HepG2 (cell line): Measurements from ENCODE around the gene NT5C. TPM values are rescaled to one million over a fixed set of nuclear protein-coding genes. Genes with fewer than 3 reads are reported as not detected.
A peak's percentile ranks its signal among the peaks of the same experiment; 100 is the strongest.

Experiments
- HOXD1 ChIP-seq: sonication (generic); formaldehyde crosslinking; IDR thresholded peaks from 2 replicates; pipeline ENCODE4 v1.5.0; 2020; ENCODE audit warnings: missing genetic modification reagents
- MEIS2 ChIP-seq: sonication (generic); formaldehyde crosslinking; IDR thresholded peaks from 2 replicates; pipeline ENCODE4 v1.9.0; 2021; ENCODE audit warnings: mild to moderate bottlenecking, missing genetic modification reagents
- MIER3 ChIP-seq: IDR thresholded peaks from 2 replicates; pipeline ENCODE4 v1.6.1; 2016; ENCODE audit warnings: missing compliant biosample characterization, borderline replicate concordance
- NFRKB ChIP-seq: fragments of 450-650 bp; IDR thresholded peaks from 2 replicates; pipeline ENCODE4 v1.6.1; 2017
- RAD51 ChIP-seq: fragments of 450-650 bp; IDR thresholded peaks from 2 replicates; pipeline ENCODE4 v1.6.1; 2016; ENCODE audit warnings: borderline replicate concordance
- SIX4 ChIP-seq: sonication (generic); formaldehyde crosslinking; IDR thresholded peaks from 2 replicates; pipeline ENCODE4 v1.4.0; 2020; ENCODE audit warnings: missing genetic modification reagents
- SRF ChIP-seq: IDR thresholded peaks from 2 replicates; pipeline ENCODE4 v1.6.1; 2011; ENCODE audit warnings: mild to moderate bottlenecking, low read depth, low read length, moderate library complexity
- ZNF337 ChIP-seq: sonication (generic); formaldehyde crosslinking; IDR thresholded peaks from 2 replicates; pipeline ENCODE4 v1.5.1; 2020; ENCODE audit warnings: missing genetic modification reagents, low read depth, mild to moderate bottlenecking, borderline replicate concordance
- polyA plus RNA-seq, 8 experiments: library from polyadenylated mRNA; depleted of rRNA in 3 of 8; stranded (reverse) in 7 of 8; unstranded in 1 of 8; fragments of >200 nt; fragmentation: Illumina TruSeq in 4 of 8; extraction: Trizol in 4 of 8; gene quantifications; 2 replicates each; pipeline versions ENCODE4 v1.2.1 to v1.2.3, GENCODE V29; 2011 to 2016; ENCODE audit warnings: low read depth in 4 of 8, missing spikeins in 1 of 8, mixed read lengths in 1 of 8; ENCODE audit not compliant: insufficient read depth in 1 of 8
- total RNA-seq, 5 experiments: library from RNA; depleted of rRNA; stranded (reverse); fragments of >200 nt; fragmentation: Illumina TruSeq; extraction: Trizol; gene quantifications; 2 replicates each; pipeline ENCODE4 v1.2.3, GENCODE V29; 2016; ENCODE audit warnings: low read depth in 1 of 5
- TF ChIP-seq, protein P1 (sequence below): sonication (generic); formaldehyde crosslinking; conservative IDR thresholded peaks from 2 replicates; pipeline ENCODE4 v1.4.0; 2020; ENCODE audit warnings: missing genetic modification reagents
- TF ChIP-seq, protein P2 (sequence below): sonication (generic); formaldehyde crosslinking; IDR thresholded peaks from 2 replicates; pipeline ENCODE4 v1.8.1; 2023; ENCODE audit warnings: mild to moderate bottlenecking, missing genetic modification reagents, borderline replicate concordance
- TF ChIP-seq, protein P3 (sequence below): sonication (generic); formaldehyde crosslinking; IDR thresholded peaks from 2 replicates; pipeline ENCODE4 v1.8.1; 2023; ENCODE audit warnings: mild to moderate bottlenecking, missing genetic modification reagents
- TF ChIP-seq, protein P4 (sequence below): sonication (generic); formaldehyde crosslinking; IDR thresholded peaks from 2 replicates; pipeline ENCODE4 v1.5.1; 2020; ENCODE audit warnings: mild to moderate bottlenecking, missing genetic modification reagents, borderline replicate concordance
- TF ChIP-seq, protein P5 (sequence below): sonication (generic); formaldehyde crosslinking; IDR thresholded peaks from 2 replicates; pipeline ENCODE4 v1.5.0; 2020; ENCODE audit warnings: mild to moderate bottlenecking, missing genetic modification reagents

Gene NT5C
- total and polyA plus RNA-seq, 2 of the 13 experiments (the other 11 are each of a cell fraction or from before 2014, with no cell fraction given), result 42.8 to 48.6 TPM

DNA sequence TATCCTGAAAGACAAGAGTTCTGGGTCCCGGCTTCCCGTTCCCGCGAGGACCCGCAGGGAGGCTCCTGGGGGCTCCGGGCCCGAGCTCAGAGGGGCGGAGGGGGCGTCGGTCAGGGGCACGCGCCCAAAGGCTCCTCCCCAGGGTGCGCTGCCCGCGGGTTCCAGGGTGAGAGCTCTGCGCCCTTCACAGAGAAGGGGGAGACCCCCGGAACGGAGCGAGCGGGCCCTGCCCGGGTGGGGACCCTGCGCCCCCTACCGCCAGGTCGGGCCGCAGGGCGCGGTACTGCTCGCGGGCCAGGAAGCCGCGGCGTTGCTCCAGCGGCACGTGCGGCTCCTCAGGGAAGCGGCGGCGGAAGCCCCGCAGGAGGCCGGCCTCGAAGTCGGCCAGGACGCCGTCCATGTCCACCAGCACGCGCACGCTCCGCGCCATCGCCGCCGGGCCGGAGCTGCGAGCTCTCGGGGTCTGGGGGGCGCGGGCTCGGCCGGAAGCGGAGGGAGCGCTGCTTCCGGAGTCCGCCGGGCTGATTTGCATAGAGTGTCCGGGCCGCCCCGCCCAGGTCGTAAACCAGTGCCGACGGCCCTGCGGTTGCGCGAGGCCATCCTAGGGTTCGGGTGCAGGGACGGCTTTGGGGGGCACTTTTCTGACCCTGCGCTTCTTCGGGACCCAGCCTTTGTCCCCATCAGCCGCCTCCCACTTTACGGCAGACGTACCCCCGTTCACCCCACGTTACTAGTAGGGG is at the start of gene NT5C (continued):
- TF ChIP-seq SIX4 (CRISPR knock-in tag) (0 out of 2 replicates have a peak, but pooled peaks have one; percentile 17), ZNF337 (CRISPR knock-in tag) (no peak), RAD51 (no peak), NFRKB (no peak), HOXD1 (CRISPR knock-in tag) (no peak), MEIS2 (CRISPR knock-in tag) (peak; percentile 89), SRF (no peak), MIER3 (CRISPR knock-in tag) (no peak)
- TF ChIP-seq, protein P1, sequence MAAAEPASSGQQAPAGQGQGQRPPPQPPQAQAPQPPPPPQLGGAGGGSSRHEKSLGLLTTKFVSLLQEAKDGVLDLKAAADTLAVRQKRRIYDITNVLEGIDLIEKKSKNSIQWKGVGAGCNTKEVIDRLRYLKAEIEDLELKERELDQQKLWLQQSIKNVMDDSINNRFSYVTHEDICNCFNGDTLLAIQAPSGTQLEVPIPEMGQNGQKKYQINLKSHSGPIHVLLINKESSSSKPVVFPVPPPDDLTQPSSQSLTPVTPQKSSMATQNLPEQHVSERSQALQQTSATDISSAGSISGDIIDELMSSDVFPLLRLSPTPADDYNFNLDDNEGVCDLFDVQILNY (CRISPR knock-in tag), result 0 out of 2 replicates have a peak, but pooled peaks have one; percentile 47
- TF ChIP-seq, protein P2, sequence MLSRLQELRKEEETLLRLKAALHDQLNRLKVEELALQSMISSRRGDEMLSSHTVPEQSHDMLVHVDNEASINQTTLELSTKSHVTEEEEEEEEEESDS, result peak; percentile 91
- TF ChIP-seq, protein P3, sequence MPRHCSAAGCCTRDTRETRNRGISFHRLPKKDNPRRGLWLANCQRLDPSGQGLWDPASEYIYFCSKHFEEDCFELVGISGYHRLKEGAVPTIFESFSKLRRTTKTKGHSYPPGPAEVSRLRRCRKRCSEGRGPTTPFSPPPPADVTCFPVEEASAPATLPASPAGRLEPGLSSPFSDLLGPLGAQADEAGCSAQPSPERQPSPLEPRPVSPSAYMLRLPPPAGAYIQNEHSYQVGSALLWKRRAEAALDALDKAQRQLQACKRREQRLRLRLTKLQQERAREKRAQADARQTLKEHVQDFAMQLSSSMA (CRISPR knock-in tag), result peak; percentile 79; the same call in 1 of the 2 replicates
- TF ChIP-seq, protein P4, sequence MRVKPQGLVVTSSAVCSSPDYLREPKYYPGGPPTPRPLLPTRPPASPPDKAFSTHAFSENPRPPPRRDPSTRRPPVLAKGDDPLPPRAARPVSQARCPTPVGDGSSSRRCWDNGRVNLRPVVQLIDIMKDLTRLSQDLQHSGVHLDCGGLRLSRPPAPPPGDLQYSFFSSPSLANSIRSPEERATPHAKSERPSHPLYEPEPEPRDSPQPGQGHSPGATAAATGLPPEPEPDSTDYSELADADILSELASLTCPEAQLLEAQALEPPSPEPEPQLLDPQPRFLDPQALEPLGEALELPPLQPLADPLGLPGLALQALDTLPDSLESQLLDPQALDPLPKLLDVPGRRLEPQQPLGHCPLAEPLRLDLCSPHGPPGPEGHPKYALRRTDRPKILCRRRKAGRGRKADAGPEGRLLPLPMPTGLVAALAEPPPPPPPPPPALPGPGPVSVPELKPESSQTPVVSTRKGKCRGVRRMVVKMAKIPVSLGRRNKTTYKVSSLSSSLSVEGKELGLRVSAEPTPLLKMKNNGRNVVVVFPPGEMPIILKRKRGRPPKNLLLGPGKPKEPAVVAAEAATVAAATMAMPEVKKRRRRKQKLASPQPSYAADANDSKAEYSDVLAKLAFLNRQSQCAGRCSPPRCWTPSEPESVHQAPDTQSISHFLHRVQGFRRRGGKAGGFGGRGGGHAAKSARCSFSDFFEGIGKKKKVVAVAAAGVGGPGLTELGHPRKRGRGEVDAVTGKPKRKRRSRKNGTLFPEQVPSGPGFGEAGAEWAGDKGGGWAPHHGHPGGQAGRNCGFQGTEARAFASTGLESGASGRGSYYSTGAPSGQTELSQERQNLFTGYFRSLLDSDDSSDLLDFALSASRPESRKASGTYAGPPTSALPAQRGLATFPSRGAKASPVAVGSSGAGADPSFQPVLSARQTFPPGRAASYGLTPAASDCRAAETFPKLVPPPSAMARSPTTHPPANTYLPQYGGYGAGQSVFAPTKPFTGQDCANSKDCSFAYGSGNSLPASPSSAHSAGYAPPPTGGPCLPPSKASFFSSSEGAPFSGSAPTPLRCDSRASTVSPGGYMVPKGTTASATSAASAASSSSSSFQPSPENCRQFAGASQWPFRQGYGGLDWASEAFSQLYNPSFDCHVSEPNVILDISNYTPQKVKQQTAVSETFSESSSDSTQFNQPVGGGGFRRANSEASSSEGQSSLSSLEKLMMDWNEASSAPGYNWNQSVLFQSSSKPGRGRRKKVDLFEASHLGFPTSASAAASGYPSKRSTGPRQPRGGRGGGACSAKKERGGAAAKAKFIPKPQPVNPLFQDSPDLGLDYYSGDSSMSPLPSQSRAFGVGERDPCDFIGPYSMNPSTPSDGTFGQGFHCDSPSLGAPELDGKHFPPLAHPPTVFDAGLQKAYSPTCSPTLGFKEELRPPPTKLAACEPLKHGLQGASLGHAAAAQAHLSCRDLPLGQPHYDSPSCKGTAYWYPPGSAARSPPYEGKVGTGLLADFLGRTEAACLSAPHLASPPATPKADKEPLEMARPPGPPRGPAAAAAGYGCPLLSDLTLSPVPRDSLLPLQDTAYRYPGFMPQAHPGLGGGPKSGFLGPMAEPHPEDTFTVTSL, result no peak
- TF ChIP-seq, protein P5, sequence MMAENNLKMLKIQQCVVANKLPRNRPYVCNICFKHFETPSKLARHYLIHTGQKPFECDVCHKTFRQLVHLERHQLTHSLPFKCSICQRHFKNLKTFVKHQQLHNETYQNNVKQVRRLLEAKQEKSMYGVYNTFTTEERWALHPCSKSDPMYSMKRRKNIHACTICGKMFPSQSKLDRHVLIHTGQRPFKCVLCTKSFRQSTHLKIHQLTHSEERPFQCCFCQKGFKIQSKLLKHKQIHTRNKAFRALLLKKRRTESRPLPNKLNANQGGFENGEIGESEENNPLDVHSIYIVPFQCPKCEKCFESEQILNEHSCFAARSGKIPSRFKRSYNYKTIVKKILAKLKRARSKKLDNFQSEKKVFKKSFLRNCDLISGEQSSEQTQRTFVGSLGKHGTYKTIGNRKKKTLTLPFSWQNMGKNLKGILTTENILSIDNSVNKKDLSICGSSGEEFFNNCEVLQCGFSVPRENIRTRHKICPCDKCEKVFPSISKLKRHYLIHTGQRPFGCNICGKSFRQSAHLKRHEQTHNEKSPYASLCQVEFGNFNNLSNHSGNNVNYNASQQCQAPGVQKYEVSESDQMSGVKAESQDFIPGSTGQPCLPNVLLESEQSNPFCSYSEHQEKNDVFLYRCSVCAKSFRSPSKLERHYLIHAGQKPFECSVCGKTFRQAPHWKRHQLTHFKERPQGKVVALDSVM, result peak; percentile 55
